Measurements from ENCODE around the gene KCTD5.
"Not testable (repeated sequence)": the region's sequence is repeated elsewhere in the genome, so short reads cannot be mapped to it uniquely, and the experiment has no call there.

KCTD5 gene

GRCh38 chr16:2710711-2711231 lies 28.4 kb downstream of the KCTD5 start:
- DNase-seq = no peak

DNA sequence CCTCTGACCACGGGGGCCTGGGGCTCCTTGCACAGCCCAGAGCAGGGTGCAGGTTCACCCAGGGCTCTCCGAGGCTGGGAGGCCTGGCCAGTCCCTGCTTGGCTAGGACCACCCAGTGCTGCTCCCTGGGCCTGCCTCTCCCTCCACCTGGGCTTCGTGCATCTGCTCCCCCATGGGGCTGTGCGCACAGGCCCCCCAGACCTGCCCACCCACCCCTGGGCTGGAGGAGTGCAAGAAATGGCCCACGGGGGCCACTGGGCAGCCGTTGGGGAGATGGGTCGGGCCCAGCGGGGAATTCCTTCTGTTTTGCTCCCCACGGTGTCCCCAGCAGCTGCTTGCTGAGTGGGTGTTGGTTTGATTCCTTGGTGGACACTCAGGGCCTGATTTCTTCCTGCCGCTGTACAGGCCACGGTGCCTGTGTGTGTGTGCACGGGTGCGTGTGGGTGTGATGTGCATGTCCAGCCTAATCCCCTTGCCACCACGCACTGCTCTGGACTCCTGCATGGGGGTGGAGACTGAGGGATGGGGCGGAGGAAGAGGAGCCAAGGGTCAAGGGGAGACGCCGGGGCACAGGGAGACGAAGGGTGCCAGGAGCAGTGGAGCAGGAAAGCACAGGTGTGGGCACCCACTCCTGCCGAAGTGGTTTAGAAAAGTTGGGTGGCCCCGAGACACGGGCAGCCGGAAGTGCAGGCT lies 29.2 kb downstream of the KCTD5 start:
- DNase-seq = no peak

GRCh38 chr16:2712063-2712441 lies 29.7 kb downstream of the KCTD5 start:
- DNase-seq = no peak

GRCh38 chr16:2712546-2712945 lies 30.2 kb downstream of the KCTD5 start:
- DNase-seq = no peak

- no peak for DNase-seq
Observed at GRCh38 chr16:2713523-2713922, 31.2 kb downstream of the KCTD5 start.

DNA sequence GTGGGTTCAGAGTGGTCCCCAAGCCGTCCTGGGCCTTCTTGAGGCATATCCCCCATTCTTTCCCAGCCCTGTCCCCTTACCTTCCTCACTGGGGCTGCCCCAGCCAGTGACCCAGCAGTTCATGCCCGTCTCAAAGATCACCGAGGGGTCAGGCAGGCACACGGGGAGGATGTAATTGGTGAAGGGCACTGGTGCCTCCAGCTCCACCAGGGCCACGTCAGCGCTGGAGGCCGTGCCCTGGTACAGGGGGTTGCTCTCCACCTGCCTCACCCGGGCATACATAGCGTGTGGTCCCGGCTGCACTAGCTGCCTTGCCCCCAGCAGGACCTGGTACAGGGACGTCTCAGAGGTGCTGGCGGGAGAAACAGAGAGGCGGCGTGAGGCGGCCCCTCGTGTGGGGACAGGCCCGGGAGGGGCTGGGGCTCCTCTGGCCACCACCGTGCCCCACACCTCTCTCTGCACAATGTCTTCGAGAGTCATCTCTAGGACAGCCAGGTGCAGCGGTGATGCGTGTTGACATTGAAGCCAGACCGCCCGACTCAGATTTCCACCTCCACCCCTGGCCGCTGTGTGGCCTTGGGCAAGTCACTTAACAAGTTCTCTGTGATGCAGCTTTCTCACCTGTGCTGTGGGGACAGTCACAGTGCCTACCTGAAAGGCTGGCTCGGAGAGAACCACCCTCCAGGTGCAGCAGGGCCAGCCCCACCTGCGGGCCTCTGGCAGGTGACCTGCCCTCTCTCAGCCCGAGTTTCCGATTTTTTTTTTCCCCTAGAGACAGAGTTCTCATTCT lies 31.9 kb downstream of the KCTD5 start:
- DNase-seq = no peak

- no peak for DNase-seq
Observed at GRCh38 chr16:2715064-2715463, 32.7 kb downstream of the KCTD5 start.

- DNase-seq = peak; percentile 76 to 79
Observed at GRCh38 chr16:2715519-2715918, 33.2 kb downstream of the KCTD5 start.

DNA sequence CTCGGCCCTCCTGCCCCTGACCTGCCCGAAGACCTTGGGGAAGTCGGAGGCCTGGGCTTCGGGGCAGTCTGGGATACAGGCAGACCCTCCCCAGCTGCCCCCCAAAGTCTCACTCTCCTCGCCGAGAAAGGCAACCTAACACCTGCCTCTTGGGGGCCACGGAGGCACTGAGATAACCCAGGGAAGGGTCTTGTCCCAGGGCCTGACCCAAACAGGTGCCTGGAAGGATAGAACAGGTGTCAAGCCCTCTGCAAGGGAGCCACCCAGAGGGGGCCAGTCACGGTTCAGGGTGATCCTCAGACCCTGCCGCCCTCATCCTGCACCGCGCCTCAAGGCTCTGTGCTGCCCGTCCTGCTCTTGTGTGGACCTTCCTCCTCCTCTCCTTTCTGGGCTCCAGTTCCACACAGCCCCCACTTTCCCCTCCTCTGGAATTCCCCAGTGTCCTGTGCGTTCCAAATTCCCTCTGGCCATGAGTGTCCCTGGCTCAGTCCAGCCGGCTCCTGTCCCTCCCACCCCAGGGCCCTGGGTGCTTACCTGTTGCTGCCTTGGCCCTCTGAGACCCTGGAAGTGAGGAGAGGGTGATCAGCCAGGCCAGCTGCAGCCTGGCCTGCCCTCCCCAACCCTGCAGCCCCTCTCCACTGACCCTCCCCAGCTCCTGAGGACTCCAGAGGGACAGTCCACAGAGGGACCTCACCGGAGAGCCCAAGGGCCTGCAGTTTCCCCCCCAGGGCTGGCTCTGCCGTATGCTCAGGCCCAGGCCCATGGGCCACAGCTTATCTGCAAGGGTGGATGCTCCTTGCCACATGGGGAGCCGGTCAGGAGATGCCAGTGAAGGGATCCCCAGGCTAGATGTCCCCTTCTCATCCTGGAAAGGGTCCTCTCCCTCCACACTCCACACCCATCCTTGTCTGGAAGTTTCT lies 33.9 kb downstream of the KCTD5 start:
- DNase-seq = no peak

- no peak for DNase-seq
Observed at GRCh38 chr16:2716948-2717347, 34.6 kb downstream of the KCTD5 start.

- DNase-seq = no peak
Observed at GRCh38 chr16:2717383-2718263, 35.3 kb downstream of the KCTD5 start.

- no peak for DNase-seq
Observed at GRCh38 chr16:2719328-2720063, 37.2 kb downstream of the KCTD5 start.

- DNase-seq = no peak
Observed at GRCh38 chr16:2720064-2720457, 37.7 kb downstream of the KCTD5 start, which contains the start of gene PRSS27. Gene PRSS27, minus strand, starts transcription at chr16:2720224. Its CDS starts 64 bp downstream, at chr16:2720160.

GRCh38 chr16:2720719-2721633 lies 38.7 kb downstream of the KCTD5 start:
- peak; percentile 90 to 91 for DNase-seq

DNA sequence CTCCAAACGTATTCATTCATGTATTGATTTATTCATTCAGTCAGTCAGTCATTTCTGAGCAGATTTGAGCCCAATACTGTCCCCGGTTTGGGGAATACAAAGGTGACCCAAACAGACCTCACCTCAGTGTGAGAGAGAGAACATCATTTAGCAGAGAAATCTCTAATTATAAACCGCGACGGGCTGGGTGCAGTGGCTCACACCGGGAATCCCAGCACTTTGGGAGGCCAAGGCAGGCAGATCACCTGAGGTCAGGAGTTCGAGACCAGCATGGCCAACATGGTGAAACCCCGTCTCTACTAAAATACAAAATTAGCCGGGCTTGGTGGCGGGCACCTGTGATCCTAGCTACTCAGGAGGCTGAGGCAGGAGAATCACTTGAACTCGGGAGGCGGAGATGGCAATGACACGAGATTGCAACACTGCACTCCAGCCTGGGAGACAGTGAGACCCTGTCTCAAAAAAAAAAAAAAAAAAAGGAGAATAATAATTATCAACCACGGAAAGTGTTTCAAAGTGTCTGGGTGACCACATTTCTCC lies 39.4 kb downstream of the KCTD5 start:
- not testable (repeated sequence) for DNase-seq

DNA sequence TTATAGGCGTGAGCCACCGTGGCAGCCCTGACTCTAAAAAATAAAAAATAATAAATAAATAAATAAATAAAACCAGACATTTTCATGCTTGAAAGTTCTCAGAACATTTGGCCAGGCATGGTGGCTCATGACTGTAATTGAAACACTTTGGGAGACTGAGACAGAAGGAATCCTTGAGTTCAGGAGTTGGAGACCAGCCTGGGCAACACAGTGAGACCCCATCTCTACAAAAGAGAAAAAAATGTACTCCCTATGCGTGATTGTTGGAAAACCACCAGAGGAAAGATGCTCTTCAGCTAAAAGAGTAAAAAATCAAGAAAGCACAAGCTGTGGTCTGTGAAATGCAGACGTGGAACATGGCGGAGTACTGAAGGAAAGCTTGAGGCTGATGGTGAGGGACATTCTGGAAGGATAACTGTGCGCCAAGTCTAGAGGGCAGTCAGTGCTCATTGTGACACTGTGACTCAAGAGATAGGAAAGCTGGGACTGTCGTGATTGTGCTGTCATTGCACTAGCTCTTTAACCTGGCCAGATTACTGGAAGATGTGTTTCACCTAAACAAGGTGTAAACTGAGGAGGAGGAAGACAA lies 41.9 kb downstream of the KCTD5 start:
- DNase-seq = no peak

DNA sequence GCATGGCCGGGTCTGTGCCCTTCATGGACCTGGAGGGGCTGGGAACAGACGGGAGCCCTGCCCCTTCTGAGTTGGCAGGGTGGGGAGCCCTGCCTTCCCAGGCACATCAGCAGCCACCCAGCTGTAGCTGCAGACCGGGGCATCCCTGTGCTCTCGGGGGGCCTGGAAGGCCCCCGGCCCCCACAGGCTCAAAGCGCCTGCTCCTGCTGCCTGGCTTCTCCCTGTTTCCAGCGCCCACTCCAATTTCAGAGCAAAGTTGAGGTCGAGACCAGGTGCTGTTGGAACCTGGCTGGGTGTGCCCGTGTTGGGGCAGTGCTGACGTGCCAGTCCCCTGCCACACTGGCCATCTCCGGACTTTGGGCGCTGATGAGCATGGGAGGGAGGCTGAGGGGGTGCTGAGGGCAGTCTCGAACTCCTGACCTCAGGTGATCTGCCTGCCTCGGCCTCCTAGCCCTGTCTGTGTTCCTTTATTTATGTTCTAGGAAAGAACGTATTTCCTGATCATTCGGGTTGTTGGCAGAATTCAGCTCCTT lies 42.6 kb downstream of the KCTD5 start:
- DNase-seq = no peak

DNA sequence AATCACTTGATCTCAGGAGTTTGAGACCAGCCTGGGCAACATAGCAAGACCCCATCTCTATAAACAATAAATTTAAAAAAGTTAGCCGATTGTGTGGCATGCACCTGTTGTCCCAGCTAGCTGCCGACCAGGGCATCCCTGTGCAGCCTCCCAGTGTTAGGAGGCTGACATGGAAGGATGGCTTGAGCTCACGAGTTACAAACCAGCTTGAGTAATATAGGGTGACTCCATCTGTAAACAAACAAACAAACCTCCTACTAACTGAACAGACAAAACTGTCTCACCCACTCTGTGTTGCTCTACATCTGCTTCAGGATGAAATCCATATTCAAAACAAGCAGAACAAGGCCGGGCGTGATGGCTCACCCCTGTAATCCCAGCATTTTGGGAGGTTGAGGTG lies 44.6 kb downstream of the KCTD5 start:
- DNase-seq = no peak

DNA sequence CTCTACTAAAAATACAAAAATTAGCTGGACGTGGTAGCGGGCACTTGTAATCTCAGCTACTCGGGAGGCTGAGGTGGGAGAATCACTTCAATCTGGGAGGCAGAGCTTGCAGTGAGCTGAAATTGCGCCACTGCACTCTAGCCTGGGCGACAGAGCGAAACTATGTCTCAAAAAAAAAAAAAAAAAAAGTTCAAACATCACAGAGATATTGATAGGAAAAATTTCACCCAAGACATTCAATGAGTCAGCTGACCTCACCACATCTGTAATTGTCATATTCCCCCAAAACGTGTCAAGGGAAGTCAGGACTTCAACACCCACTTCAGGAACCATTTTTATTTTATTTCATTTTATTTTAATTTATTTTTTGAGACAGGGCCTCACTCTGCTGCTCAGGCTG lies 45.7 kb downstream of the KCTD5 start:
- DNase-seq = no peak
